ENCODE data around the gene WDR64.

Gene WDR64

DNA sequence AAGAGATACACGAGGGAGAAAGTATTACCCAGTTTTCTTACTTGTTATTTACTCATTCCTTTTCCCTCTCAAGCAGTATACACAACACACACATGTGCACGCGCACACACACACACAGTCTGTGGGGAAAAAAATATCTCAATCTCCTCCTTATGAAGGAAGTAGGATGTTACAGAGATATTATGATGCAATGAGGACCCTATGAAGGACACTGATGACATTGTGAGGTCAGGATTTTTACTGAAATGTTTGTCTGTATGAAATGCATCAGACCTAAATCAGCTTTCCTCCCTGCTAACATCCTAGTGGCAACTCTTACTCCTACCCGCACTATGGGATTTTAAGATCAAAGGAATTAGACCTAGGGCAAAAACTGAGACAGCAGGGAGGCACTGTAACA, at the start of gene WDR64:
WDR64 (plus strand) TSS at position 270 of the 400 bp plus-strand sequence. CDS start 204 bp downstream, outside the sequence.
- DNase-seq (ENCODE audit: low read depth), result no peak

DNA sequence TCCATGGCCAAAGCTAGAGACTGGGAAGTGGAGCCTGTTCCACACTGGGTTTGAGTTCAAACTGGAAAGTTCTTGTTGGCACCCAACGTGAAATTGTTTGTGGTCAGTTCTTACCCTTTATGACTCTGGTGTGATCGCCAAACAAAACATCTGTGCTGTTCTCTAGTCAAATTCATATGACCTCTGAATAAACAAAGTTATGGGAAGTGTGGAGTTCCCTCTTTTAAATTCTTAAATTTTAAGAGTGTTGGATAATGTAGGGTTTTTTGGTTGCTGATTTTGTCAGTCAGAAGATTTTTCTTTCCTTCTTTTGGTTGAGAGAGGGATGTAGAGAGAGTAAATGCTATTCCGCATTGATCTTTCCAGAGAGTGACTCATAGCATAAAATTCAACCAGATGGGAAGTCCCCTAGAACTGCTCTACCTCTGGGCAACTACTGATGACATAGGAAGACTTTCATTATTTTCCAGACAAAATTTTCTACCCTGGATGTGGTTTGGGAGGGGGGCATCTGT, 48.3 kb upstream of the WDR64 start:
- no peak for DNase-seq (ENCODE audit: low read depth)

DNA sequence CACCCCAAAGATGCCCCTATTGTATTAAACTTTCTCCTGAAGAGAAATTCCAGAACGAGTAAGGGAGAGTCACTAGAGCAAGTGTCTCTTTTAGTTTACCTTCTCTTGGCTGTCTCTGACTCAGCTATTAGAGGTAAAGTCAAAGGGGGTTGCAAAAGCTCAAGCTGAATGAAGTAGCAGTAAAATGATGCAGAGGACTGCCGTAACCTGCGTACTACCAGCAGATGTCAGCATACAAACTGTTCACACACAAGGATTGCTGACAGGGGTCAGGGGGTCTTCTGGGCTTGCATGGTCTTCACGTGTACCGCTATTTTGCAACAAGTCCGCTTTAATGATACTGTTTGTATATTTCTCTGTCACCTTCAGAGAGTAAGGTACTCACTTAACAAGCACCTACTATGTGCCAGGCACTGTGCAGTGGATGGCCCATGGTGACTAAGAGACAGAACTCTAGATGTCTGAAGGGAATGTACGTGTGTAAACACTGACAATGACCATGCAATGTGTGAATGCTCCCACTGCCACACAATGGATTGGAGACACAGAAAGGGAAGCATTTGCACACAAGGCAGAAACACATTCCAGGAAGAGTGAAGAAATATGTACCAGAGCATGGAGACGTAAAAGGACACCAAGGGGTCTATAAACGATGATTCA, 46.8 kb upstream of the WDR64 start:
- DNase-seq (ENCODE audit: low read depth), result no peak

DNA sequence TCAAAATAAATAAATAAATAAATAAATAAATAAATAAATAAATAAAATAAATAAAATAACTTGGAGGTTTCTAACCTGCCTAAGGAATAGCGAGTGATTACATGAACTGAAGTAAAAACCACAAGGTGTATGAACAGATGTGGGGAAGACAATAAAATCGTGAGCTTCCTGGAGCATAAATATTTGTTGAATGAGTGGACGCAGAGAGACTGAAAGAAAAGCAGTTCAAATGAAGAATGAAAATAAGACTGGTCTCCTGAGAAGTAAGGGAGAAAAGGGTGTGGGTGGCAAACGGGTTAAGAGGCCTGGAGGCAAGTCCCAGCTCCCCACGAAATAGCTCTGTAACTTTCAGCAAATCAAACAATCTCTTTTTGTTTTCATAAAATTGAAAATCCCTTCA, 45.5 kb upstream of the WDR64 start:
- no peak for DNase-seq (ENCODE audit: low read depth)

DNA sequence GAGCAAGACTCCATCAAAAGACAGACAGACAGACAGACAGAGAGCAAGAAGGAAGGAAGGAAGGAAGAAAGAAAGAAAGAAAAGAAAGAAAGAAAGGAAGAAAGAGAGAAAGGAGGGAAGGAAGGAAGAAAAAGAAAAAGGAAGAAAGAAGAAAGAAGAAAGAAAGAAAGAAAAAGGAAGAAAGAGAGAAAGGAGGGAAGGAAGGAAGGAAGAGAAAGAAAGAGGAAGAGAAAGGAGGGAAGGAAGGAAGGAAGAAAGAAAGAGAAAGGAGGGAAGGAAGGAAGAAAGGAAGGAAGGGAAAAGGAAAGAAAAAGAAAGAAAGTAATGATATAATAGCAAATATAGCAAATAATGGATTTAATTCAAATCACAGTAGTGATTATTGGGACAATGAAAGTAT, 44.6 kb upstream of the WDR64 start:
- DNase-seq (ENCODE audit: low read depth), result no peak

DNA sequence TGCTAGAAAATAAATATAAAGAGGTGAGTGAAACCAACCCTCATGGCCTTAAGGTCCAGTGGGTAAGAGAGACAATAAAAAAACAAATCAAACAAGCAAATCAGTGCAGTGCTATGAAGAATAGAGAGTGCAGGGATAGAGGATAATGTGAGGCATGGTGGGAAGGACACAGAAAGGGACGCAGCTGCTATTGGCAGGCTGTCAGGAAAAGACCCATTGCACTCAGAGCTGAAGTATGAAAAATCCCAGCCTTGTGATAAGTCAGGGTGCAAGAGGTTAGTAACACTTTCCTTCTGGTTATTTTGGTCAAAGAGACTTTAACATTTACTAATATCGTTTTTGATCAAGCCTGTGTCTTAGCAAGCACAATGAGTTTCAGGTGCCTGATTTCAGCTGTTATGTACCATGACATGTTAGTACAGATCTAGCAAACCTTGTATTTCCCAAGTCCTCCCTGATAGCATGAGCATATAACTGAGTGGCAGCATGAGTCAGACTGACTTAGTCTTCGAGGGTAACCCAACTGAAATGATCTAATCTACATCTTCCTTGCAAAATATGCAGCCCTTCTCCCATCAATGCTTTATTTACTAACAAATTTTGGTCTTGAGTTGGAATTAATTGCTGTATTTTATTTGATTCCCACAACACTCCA, 43.6 kb upstream of the WDR64 start:
- DNase-seq (ENCODE audit: low read depth), result no peak

DNA sequence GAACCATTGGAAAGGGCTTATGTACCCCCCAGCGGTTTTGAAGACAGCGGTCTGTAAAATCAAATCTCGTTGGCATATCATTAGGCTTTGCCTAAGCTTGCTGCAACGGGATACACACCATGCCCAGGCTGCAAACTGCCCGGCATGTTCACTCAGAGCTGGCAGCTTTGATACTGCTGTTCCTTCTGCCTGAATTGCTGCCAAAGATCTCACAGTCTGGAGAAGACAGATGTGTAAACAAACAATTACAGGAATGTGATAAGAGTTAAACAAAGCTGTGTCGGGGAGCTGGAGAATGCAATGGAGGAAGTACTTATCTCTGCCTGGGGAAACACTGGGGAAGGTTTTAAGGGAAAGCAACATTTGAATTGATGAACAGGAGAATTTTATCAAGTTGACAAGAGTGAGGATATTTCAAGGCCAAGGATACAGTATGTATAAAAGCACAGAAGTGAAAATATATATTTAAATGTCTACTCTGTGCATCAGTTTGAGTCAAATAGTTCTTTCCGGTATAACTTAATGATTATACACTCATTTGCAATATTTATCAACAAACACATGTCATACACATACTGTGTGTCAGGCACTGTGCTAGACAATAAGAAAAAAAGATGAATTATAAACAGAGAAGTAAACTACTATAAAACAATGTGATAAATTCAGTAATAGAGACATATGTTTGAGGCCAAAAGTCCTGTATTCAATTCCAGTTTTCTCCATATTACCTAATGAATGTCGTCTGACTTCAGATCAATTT, 41.8 kb upstream of the WDR64 start:
- no peak for DNase-seq (ENCODE audit: low read depth)

DNA sequence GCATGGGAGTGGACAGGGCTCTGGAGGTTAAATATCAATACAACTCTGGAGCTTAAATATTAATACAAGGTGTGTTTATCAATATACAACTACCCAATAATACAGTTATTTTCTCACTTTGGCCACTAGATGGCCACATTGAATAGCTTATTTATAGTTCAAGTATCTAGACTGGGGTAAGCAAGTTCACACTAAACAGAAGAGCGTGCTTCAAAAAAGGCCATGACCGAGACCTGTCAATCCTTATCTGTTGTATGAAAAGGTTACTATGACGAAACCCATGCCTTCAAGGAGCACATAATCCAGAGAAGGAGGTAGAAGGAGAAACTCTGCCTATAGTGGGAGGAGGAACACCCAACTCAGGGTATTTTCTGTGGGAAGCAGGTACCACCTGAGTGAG, 41.0 kb upstream of the WDR64 start:
- no peak for DNase-seq (ENCODE audit: low read depth)

DNA sequence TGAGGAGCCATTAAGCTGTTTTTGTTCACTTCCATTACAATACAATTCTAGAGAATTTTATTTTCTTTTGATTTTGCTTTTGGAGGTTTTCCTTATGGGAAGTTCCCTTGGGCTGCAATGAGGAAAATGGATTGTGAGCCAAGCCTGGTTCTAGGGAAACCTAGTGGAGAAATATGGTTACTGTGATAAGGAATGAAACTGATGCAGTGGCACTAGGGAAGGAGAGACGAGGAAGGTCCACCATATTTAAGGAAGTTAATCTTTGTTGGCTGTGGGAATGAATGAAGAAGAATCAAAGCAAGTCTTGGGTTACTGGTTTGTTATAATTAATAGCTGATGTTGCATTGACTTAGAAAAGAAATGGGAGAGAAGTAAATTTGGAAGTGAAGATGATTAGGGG, 40.3 kb upstream of the WDR64 start:
- no peak for DNase-seq (ENCODE audit: low read depth)

DNA sequence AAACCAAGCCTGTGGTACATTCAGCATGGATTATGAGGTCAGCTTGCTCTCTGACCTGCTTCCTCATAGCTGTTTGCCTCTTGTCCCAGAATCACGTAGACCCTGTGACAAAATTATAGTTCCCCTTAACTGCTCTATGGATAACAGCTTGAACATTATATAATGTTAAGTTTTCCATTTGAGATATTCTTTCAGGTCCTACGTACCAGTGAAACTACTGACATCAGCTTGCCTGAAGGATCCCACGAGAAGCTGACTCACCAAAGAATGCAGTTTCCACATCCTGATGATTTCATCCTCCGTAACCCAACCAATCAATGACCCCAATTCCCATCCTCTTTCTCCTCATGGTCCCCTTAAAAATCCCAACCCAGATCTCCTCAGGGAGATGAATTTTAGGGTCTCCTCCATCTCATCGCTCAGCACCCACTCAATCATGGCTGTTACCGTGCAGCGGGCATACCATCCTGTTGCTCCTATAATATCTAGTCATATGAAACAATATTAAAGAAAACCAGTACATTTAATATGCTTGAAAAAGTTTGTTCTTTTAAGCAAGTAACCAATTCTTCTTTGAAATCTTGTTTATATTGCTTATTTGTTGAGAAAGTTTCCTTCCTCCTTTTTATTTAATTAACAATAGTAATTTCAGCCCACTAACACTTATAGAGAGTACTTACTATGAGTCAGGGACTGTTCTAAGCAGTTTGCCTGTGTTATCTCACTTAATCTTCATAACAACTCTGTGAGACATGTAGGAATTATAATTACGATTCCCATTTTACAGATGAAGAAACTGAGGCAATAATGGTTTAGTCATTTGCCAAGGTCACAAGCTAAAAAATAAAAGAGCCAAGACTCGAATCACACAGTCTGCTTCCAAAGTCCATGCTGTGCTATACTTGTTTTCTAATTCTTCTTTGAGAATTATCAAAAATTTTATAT, 39.3 kb upstream of the WDR64 start:
- DNase-seq (ENCODE audit: low read depth), result no peak

DNA sequence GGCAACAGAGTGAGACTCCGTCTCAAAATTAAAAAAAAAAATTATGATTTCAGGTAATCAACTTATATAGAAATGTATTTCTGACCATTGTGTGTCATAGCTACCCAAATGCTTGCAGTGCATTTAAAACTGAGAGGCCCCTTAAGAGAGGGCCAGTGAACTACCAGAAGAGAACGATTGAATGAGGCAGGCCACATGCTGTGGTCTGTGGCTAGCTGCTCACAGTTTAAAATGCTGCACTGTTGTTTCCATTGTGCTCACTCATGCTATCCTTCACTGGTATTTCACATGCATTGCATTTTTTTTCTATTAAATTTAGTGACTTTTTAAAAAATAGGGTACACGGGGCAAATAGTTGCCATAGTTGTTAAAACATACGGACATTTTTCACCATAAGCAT, 37.9 kb upstream of the WDR64 start:
- DNase-seq (ENCODE audit: low read depth), result no peak

DNA sequence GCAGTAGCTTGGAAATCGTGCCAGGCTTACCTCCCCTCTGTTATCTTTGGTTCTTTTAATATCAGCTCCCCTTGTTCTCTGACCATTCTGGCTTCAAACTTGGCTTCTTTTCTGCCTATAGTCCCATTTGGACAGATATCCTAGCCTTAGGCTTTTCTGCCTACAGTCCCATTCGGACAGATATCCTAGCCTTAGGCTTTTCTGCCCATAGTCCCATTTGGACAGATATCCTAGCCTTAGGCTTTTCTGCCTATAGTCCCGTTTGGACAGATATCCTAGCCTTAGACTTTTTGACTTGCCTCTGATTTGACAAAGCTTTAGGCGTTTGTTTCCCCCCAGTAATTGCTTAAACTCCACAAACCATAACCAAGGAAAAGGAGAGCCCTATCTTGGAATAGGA, 37.5 kb upstream of the WDR64 start:
- no peak for DNase-seq (ENCODE audit: low read depth)

DNA sequence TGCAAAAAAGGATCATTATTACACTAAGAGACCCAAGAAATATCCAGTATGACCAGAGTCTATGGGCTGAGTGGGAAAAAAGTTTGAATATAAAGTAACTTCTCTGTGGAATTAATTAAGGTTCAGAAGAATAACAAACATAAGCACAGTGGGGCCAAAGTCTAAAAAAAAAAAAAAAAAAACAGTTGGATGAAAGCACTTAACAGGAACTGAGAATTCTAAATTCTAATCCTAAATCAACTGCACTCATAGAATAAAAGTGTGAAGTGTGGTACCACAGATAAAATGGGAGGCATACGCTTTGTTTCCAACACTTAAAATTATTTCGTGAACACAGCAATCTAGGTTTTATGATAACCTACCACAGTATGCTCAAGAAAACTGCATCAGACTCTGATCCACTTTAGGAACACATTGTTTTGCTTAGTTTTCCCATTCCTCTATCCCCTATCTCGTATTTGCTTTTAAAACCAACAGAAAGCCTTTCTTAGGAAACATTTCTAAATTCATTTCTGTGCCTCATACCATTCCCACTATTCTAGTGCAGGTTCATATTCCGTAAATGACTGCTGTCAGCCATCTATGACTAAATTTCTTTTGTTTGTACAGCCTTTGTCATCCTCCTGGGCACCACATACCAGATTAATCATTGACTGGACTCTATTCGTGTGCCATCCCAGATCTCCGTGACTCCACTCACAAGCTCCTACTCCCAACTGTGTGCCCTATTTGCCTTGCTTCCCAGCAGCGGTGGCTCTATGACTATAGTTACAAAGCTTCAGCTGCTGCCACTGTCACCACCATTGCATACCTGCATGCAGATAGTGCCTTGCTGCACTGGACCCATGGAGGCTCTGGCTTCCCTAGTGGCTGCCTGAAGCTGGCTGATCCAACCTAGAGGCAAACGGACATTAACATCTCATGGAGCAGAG, 36.8 kb upstream of the WDR64 start:
- DNase-seq (ENCODE audit: low read depth), result no peak

DNA sequence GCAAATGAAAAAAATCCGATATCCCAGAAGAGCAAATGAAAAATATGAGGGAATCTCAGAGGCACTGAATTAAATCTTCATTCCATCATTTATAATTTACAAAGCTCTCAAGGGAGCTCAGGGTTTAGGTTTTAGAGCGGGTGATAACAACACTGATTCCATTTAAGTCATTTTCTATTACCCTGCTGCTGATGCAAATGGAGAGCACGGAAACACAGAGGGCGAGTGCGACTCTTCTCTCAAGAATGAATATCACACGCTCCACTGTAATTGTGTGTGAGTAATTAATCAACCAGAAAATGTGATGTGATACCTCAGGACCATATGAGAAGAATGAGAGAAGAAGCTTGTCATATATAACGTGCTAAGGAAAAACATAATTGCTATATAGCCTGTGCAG, 34.7 kb upstream of the WDR64 start:
- DNase-seq (ENCODE audit: low read depth), result no peak

DNA sequence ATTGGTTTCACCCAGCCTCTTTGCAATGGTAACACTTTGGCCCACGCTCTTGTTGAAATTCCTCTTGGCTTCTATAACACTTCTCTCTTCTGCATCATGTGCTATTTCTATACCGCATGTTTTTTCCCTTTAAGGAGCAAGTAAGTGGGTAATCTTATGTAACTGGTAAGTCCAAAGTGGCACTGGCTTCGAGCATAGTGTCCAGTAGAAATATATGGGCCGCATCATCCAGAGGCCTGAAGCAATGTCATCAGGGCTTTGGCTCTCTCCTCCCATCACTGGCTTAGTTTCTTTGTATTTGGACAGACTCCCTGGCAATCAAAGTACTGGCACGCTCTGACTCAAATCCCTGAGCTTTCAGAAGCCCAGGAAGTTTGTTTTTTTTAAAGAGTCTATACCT, 29.4 kb upstream of the WDR64 start:
- DNase-seq (ENCODE audit: low read depth), result no peak

DNA sequence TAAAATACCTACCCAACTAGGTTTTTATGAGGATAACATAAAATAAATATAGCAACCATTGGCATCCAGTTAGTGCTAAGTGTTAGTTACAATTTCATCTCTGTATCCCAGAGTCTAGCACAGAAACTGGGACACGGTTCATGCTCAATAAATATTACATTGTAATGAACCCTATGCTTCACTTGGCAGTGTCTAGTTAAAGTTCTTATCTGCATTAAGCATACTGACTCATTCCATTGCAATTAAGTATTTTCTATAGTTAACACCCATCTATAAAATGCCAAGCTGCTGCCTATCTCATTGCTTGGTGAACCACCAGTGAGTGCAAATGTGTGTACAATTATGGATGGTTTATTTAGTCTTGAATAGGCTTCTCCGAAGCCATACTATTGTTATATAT, 27.1 kb upstream of the WDR64 start:
- DNase-seq (ENCODE audit: low read depth), result no peak

DNA sequence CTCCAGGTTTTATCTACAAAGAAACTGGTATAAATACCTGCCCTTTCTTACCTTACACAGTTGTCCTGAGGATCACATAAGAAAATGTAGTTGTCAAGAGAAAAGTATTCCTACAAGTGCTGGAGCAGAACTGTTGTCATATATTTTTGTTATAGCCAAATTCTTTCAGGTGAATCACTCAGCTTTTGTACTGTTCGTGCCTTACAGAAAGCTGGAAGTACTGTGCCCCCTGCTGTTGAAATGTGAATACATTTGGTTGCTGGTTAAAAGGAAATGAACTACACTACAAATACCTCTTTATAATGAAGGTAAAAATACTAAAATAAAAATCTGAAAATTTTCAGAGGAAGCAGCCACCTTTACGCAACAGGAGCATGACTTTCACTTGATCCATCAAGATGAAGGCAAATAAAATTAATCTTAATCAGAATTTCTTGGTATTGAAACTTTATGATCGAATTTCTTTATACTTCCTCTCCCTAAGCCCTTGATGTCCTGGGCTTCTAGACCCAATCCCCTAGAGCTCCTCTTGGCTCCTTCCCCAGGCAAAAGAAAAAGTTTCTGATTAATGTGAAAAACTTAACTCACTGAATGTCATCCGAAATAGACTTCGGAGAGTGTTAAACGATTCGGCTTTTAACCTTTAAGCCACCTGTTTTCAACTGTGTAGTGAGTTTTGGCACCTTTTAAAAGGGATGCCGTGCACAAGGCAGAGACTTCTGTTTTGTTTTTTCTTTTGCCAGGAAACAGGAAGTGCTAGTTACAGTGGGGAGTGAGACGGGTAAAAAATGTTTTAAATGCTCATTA, 24.4 kb upstream of the WDR64 start:
- DNase-seq (ENCODE audit: low read depth), result no peak

DNA sequence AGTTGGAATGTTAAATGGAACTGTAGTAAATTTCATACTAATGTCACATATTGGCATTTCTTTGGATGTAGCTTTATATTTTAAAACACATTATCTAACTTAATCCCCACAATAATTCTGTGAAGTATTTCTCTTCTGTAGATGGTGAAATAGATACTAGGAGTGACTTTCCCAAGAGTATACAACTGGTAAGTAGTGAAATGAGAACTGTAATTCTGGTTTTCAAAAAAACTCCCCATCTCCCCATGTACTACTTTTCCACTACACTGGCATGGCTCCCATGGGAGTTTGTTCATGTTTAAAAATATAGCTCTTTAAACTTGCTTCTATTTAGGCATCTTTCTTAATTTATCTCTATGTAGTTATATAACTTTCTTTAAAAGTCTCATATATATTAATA, 22.1 kb upstream of the WDR64 start:
- DNase-seq (ENCODE audit: low read depth), result no peak

DNA sequence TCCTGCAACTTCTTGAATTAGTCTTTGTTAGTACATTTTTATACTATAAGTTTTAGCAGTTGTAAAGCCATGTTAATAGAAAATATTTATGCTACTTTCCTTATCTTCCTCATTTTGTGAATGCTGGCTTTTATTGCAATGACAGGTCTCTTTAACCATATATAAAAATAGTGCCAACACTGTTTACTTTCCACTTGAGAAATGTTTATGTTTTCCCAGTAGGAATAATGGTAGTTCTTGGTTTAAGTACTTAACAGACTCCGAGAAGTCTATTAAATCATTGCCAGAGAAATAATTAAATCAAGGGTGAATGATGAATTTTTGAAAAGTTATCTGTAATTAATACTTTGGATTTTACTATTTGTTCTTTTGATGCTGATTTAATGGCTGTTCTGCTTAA, 21.6 kb upstream of the WDR64 start:
- DNase-seq (ENCODE audit: low read depth), result no peak

DNA sequence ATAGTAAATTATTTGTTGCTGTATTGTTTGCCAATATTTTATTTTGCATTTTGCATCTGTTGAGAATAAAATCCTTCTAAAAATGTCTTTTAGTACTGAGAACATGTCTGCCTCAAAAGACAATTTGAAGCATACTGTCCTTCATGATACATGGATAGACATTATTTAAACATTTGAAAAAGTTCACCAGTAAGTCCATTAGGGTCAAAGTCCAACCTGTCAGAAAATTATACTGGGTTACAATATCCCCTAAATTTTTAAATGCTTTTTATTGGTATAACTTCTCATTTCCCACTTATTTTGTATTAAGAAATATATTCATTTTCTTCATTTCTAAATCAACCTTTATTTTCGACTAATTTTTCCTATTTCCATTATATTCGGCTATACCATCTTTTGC, 21.2 kb upstream of the WDR64 start:
- no peak for DNase-seq (ENCODE audit: low read depth)

All from stimulated activated CD8-positive, alpha-beta memory T cell treated with anti-CD3 and anti-CD28 coated beads, Interleukin-15, amount 100 ng/mL, for 24 hours (primary cell).